Measurements from ENCODE around the gene NRG3. TPM values are rescaled to one million over a fixed set of nuclear protein-coding genes. Genes with fewer than 3 reads are reported as not detected.

NRG3 gene
- total and polyA plus RNA-seq, 2 donors (not counting 1 experiment from before 2014, with no cell fraction given), result 0.06 TPM; not detected in 1

- no peaks in the 10 kb centered on the region for H3K4me1 ChIP-seq (ENCODE audit: control insufficient read depth in 2 of 2, insufficient read depth in 2 of 2, low read length in 2 of 2)
- Mint-ChIP-seq H3K9me3 (ENCODE audit: insufficient read depth) (peaks cover 10% of the 10 kb centered on the region), H3K4me1 (no peaks in the 10 kb centered on the region), H3K27ac (no peak overlapping the region), H3K4me3 (no peak overlapping the region), H3K27me3 (no peaks in the 10 kb centered on the region)
- CTCF ChIA-PET, result no interaction called here
- no peak overlapping the region for H3K4me2 ChIP-seq (replicated peaks; ENCODE audit: low read depth, low read length, poor library complexity, severe bottlenecking)
- no peaks in the 10 kb centered on the region for H3K36me3 ChIP-seq (replicated peaks in 1 of 2; ENCODE audit: control extremely low read depth in 1 of 2, control insufficient read depth in 1 of 2, extremely low read depth in 1 of 2, insufficient read depth in 2 of 2, low read length in 1 of 2)
- H3K79me2 ChIP-seq (ENCODE audit: control insufficient read depth, insufficient read depth, low read length), result no peaks in the 10 kb centered on the region
- POLR2A ChIA-PET, result no interaction called here
- no peak overlapping the region for H3K4me3 ChIP-seq (ENCODE audit: control extremely low read depth in 1 of 5, extremely low read depth in 1 of 5, insufficient read depth in 1 of 5, low read depth in 2 of 5, low read length in 4 of 5)
- no peaks in the 10 kb centered on the region for H3K9me3 ChIP-seq (ENCODE audit: control extremely low read depth in 1 of 3, control insufficient read depth in 2 of 3, insufficient read depth in 1 of 3, low read length in 2 of 3)
- no peak overlapping the region for H3K27ac ChIP-seq (ENCODE audit: low read length in 2 of 2)
- no peak for TF ChIP-seq EZH2 (IDR thresholded peaks at IDR 0.05; ENCODE audit: borderline replicate concordance, insufficient read depth, low read depth, low read length, poor library complexity, severe bottlenecking)
- TF ChIP-seq, protein P1, sequence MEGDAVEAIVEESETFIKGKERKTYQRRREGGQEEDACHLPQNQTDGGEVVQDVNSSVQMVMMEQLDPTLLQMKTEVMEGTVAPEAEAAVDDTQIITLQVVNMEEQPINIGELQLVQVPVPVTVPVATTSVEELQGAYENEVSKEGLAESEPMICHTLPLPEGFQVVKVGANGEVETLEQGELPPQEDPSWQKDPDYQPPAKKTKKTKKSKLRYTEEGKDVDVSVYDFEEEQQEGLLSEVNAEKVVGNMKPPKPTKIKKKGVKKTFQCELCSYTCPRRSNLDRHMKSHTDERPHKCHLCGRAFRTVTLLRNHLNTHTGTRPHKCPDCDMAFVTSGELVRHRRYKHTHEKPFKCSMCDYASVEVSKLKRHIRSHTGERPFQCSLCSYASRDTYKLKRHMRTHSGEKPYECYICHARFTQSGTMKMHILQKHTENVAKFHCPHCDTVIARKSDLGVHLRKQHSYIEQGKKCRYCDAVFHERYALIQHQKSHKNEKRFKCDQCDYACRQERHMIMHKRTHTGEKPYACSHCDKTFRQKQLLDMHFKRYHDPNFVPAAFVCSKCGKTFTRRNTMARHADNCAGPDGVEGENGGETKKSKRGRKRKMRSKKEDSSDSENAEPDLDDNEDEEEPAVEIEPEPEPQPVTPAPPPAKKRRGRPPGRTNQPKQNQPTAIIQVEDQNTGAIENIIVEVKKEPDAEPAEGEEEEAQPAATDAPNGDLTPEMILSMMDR (IDR thresholded peaks at IDR 0.05), result no peak
- ATAC-seq (ENCODE audit: low read depth), result no peak
- H2AFZ ChIP-seq (ENCODE audit: insufficient read depth, low read depth, low read length, poor library complexity, severe bottlenecking), result no peak overlapping the region
- no peaks in the 10 kb centered on the region for H3K27me3 ChIP-seq (replicated peaks in 1 of 4; ENCODE audit: control extremely low read depth in 1 of 4, control insufficient read depth in 3 of 4, insufficient read depth in 4 of 4, low read length in 3 of 4)
- no peak overlapping the region for H3K9ac ChIP-seq (ENCODE audit: low read length)
- H4K20me1 ChIP-seq (ENCODE audit: control insufficient read depth, insufficient read depth, low read length, poor library complexity, severe bottlenecking), result no peaks in the 10 kb centered on the region
- intact Hi-C loops (cut with micrococcal nuclease), result no loop called here
- no peak for DNase-seq
Measured at GRCh38 chr10:82918022-82918421, 1043.0 kb downstream of the NRG3 start.

DNA sequence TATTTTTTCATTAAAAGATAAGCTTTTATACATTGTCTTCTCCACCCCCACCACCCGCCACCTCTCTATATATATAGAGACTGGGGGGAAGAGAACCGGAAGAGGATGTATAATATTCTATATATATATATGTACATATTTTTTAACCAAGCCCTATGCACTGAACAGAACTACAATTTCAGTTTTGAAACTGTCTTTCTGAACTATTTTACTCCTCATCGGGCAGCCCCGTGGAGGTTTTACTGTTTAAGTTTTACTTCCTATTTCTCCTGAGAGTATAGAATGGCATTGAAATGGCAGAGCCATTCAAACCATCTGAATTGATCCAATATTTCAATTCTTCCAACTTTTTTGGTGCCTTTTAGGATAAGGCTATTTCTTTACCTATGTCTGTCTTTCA, 1047.1 kb downstream of the NRG3 start:
- WGBS (ENCODE audit: insufficient coverage), result no CpG with 5 or more reads among the region's 4 CpGs
- ATAC-seq (ENCODE audit: low read depth) (no peak), DNase-seq (no peak)
- Histone ChIP-seq H2AFZ (ENCODE audit: insufficient read depth, low read depth, low read length, poor library complexity, severe bottlenecking) (no peak overlapping the region), H3K36me3 (replicated peaks in 1 of 2; ENCODE audit: control extremely low read depth in 1 of 2, control insufficient read depth in 1 of 2, extremely low read depth in 1 of 2, insufficient read depth in 2 of 2, low read length in 1 of 2) (no peaks in the 10 kb centered on the region), H3K9ac (ENCODE audit: low read length) (no peak overlapping the region), H3K4me2 (replicated peaks; ENCODE audit: low read depth, low read length, poor library complexity, severe bottlenecking) (no peak overlapping the region), H3K27ac (ENCODE audit: low read length in 2 of 2) (no peak overlapping the region), H3K4me1 (ENCODE audit: control insufficient read depth in 2 of 2, insufficient read depth in 2 of 2, low read length in 2 of 2) (no peaks in the 10 kb centered on the region), H3K9me3 (ENCODE audit: control extremely low read depth in 1 of 3, control insufficient read depth in 2 of 3, insufficient read depth in 1 of 3, low read length in 2 of 3) (peaks cover 0 to 2% (median 0%) of the 10 kb centered on the region in 3 donors), H3K79me2 (ENCODE audit: control insufficient read depth, insufficient read depth, low read length) (no peaks in the 10 kb centered on the region), H3K4me3 (ENCODE audit: control extremely low read depth in 1 of 5, extremely low read depth in 1 of 5, insufficient read depth in 1 of 5, low read depth in 2 of 5, low read length in 4 of 5) (no peak overlapping the region), H4K20me1 (ENCODE audit: control insufficient read depth, insufficient read depth, low read length, poor library complexity, severe bottlenecking) (no peaks in the 10 kb centered on the region), H3K27me3 (replicated peaks in 1 of 4; ENCODE audit: control extremely low read depth in 1 of 4, control insufficient read depth in 3 of 4, insufficient read depth in 4 of 4, low read length in 3 of 4) (no peaks in the 10 kb centered on the region)
- TF ChIP-seq, protein P1 (IDR thresholded peaks at IDR 0.05), result no peak
- TF ChIP-seq EZH2 (IDR thresholded peaks at IDR 0.05; ENCODE audit: borderline replicate concordance, insufficient read depth, low read depth, low read length, poor library complexity, severe bottlenecking), result no peak
- peaks cover 13% of the 10 kb centered on the region for H3K9me3 Mint-ChIP-seq (ENCODE audit: insufficient read depth)
- H3K4me1 Mint-ChIP-seq, result no peaks in the 10 kb centered on the region
- no peak overlapping the region for H3K27ac Mint-ChIP-seq
- POLR2A ChIA-PET, result no interaction called here
- intact Hi-C loops (cut with micrococcal nuclease), result no loop called here
- H3K27me3 Mint-ChIP-seq, result no peaks in the 10 kb centered on the region
- CTCF ChIA-PET, result no interaction called here
- no peak overlapping the region for H3K4me3 Mint-ChIP-seq
